Measurements from ENCODE around the gene PLA2G6. TPM values are rescaled to one million over a fixed set of nuclear protein-coding genes. Genes with fewer than 3 reads are reported as not detected.

PLA2G6 gene
- total and polyA plus RNA-seq, 2 of the 8 experiments (the other 6 are each of a cell fraction or from before 2014, with no cell fraction given) = 13.2 to 21.0 TPM

DNA sequence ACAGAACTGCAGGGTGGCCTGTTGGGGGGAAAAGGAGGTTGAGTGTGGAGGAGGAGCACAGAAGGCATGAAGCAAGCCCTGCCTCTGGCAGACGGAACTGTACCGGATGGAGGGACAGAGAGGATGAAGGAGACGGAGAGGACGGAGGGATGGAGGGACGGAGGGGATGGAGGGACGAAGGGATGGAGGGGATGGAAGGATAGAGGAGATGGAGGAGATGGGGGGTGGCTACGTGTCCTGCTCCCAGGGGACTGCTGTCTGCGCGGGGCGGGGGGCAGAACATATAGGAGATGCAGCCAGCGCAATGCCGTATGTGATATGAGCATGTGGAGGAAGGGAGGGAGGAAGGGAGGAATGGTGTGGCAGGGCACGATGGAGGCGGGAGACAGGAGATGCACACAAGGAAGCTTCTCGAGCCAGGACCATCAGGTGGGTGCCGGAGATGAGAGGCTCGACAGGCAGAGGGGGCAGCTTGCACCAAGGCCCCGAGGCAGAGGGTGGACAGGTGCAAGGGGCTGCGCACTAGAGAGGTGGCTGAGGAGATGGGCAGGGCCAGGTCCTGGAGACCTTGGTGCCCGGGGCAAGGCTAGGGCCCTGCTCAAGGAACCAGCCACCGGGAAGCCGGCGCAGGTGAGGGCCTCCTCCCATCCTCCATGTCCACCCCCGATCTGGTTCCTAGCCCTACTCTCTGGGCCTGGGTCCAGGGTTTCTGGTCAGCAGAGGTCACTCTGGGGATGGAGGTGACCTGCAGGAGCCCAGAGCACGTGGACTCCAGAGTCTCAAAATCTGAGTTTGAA lies 45.4 kb upstream of the PLA2G6 start:
- ChIA-PET CTCF (ENCODE audit: partially characterized antibody) (interaction anchor here (0.6 to 1.9 kb wide), 5 partner anchors 84 to 466 kb away, joined by 3 to 5 read pairs (median 4); no protein-coding TSS in a partner anchor), POLR2A (ENCODE audit: partially characterized antibody) (interaction anchor here (0.9 to 1.0 kb wide), 2 partner anchors 8 to 89 kb away, joined by 3 read pairs; no protein-coding TSS in a partner anchor)
- Histone ChIP-seq H2BK15ac (ENCODE audit: low read length) (no peak overlapping the region), H2BK12ac (ENCODE audit: low read depth, low read length) (no peak overlapping the region), H3K4ac (replicated peaks; ENCODE audit: insufficient read length, low read depth, low read length) (no peak overlapping the region), H3K56ac (replicated peaks; ENCODE audit: insufficient read length, low read depth, low read length) (no peak overlapping the region), H3K4me1 (replicated peaks in 1 of 4; ENCODE audit: control insufficient read depth in 3 of 4, insufficient read depth in 4 of 4, low read length in 3 of 4) (no peaks in the 10 kb centered on the region; a peak in 1 of 7 replicates), H2BK5ac (ENCODE audit: low read depth, low read length) (no peak overlapping the region), H4K91ac (replicated peaks; ENCODE audit: insufficient read length, low read length) (no peak overlapping the region), H3K23me2 (ENCODE audit: low read depth, low read length) (no peaks in the 10 kb centered on the region), H4K20me1 (replicated peaks in 1 of 2; ENCODE audit: control insufficient read depth in 1 of 2, insufficient read depth in 2 of 2, low read length in 2 of 2) (peaks cover 2 to 7% of the 10 kb centered on the region in 2 experiments), H3K23ac (ENCODE audit: insufficient read length) (no peak overlapping the region), H3K9me3 (ENCODE audit: insufficient read depth in 2 of 2, low read depth in 1 of 2, low read length in 1 of 2) (no peaks in the 10 kb centered on the region), H3K79me1 (ENCODE audit: low read depth, low read length) (no peaks in the 10 kb centered on the region), H3K79me2 (ENCODE audit: control insufficient read depth in 1 of 2, insufficient read depth in 2 of 2, low read length in 2 of 2) (no peaks in the 10 kb centered on the region), H3K14ac (ENCODE audit: insufficient read length) (no peak overlapping the region), H3K4me3 (ENCODE audit: extremely low read depth in 1 of 4, insufficient read depth in 2 of 4, low read depth in 3 of 4, low read length in 4 of 4) (no peak overlapping the region), H3K18ac (ENCODE audit: extremely low read depth, low read length) (no peak overlapping the region), H4K8ac (ENCODE audit: extremely low read depth, insufficient read depth, low read length) (no peak overlapping the region), H3K27me3 (replicated peaks in 1 of 4; ENCODE audit: control insufficient read depth in 3 of 4, extremely low read depth in 1 of 4, insufficient read depth in 3 of 4, low read length in 3 of 4) (no peaks in the 10 kb centered on the region; a peak in 1 of 7 replicates), H2BK120ac (replicated peaks; ENCODE audit: low read depth, low read length) (no peak overlapping the region), H3K27ac (ENCODE audit: low read depth, low read length) (no peak overlapping the region), H4K5ac (ENCODE audit: insufficient read length, low read depth, low read length) (no peak overlapping the region), H3K4me2 (ENCODE audit: insufficient read depth in 1 of 2, low read depth in 2 of 2, low read length in 2 of 2) (no peak overlapping the region), H2BK20ac (ENCODE audit: low read length) (no peak overlapping the region), H2AK5ac (ENCODE audit: low read depth, low read length) (no peak overlapping the region), H2AFZ (ENCODE audit: low read length) (no peak overlapping the region), H3K9ac (replicated peaks in 1 of 4; ENCODE audit: extremely low read depth in 1 of 4, low read depth in 3 of 4, low read length in 3 of 4) (no peak overlapping the region), H3K36me3 (ENCODE audit: control insufficient read depth in 2 of 4, insufficient read depth in 4 of 4, low read length in 3 of 4) (peaks cover 0 to 27% (median 13%) of the 10 kb centered on the region in 4 experiments; a peak in 7 of 8 replicates)
- 92 to 100% methylated on average over 4 to 21 of the region's 25 CpGs for WGBS, 2 experiments (ENCODE audit: extremely low coverage in 1 of 2, insufficient coverage in 1 of 2, insufficient read length in 1 of 2, insufficient replicate concordance in 2 of 2, low coverage in 1 of 2, low lambda C conversion rate in 2 of 2, missing lambda C conversion rate in 1 of 2)
- no peak for TF ChIP-seq SP4 (IDR thresholded peaks at IDR 0.05; ENCODE audit: low read length)
- TF ChIP-seq ASH2L (IDR thresholded peaks at IDR 0.05; ENCODE audit: low read length) = no peak
- FAIRE-seq (no peak), DNase-seq (ENCODE audit: low read depth in 1 of 2, low spot score in 2 of 2) (no peak)
